GM19463 (cell line): ENCODE results near the gene MPPE1.

Source experiments
- ATAC-seq: cut with Tn5 transposase; IDR thresholded peaks from one replicate; pipeline ENCODE4 v1.9.1; 2021; ENCODE audit warnings: mild to moderate bottlenecking, moderate library complexity; ENCODE audit not compliant: unreplicated experiment

MPPE1 gene

GRCh38 chr18:11885278-11885947 is 22.7 kb downstream of the MPPE1 start:
- ATAC-seq = no peak

- no peak for ATAC-seq
Observed at GRCh38 chr18:11884396-11885030, 23.6 kb downstream of the MPPE1 start.

- ATAC-seq = no peak
Observed at GRCh38 chr18:11883153-11883552, 25.0 kb downstream of the MPPE1 start.

GRCh38 chr18:11882636-11883035 is 25.5 kb downstream of the MPPE1 start:
- ATAC-seq = no peak

GRCh38 chr18:11880586-11881304 is 27.4 kb downstream of the MPPE1 start:
- no peak for ATAC-seq

GRCh38 chr18:11877497-11878135 is 30.5 kb downstream of the MPPE1 start:
- no peak for ATAC-seq

GRCh38 chr18:11874676-11875075 is 33.4 kb downstream of the MPPE1 start:
- ATAC-seq = no peak

- ATAC-seq = no peak
Observed at GRCh38 chr18:11873670-11874340, 34.3 kb downstream of the MPPE1 start.

- no peak for ATAC-seq
Observed at GRCh38 chr18:11872479-11873136, 35.5 kb downstream of the MPPE1 start.

- no peak for ATAC-seq
Observed at GRCh38 chr18:11871501-11871900, 36.6 kb downstream of the MPPE1 start.

GRCh38 chr18:11868230-11868629 is 39.9 kb downstream of the MPPE1 start:
- ATAC-seq = no peak

- no peak for ATAC-seq
Observed at GRCh38 chr18:11866764-11867163, 41.4 kb downstream of the MPPE1 start.

GRCh38 chr18:11866329-11866728 is 41.8 kb downstream of the MPPE1 start:
- no peak for ATAC-seq

GRCh38 chr18:11865071-11865470 is 43.0 kb downstream of the MPPE1 start:
- no peak for ATAC-seq

- ATAC-seq = no peak
Observed at GRCh38 chr18:11864471-11864870, 43.6 kb downstream of the MPPE1 start.

- ATAC-seq = no peak
Observed at GRCh38 chr18:11862468-11863137, 45.5 kb downstream of the MPPE1 start.

- no peak for ATAC-seq
Observed at GRCh38 chr18:11861583-11862288, 46.4 kb downstream of the MPPE1 start.

GRCh38 chr18:11860594-11861450 is 47.3 kb downstream of the MPPE1 start:
- no peak for ATAC-seq
